GM12878 (cell line): ENCODE data around the gene CLDN9. TPM values are rescaled to one million over a fixed set of nuclear protein-coding genes. Genes with fewer than 3 reads are reported as not detected.

Source experiments
- ATAC-seq: fragments of 200-7000 bp; cut with Tn5 transposase; 3 replicates; pipeline ENCODE4 v1.9.1; 2020; ENCODE audit warnings: mild to moderate bottlenecking, moderate library complexity
- BruUV-seq: library from RNA; stranded (reverse); fragments of 400-500 nt; replicated peaks from 2 replicates; lab custom pipeline; 2021; lab: Mats Ljungman, UMichigan
- CTCF ChIA-PET: fragments of 300-600 bp; sonication (Branson Sonifier 250); formaldehyde crosslinking; extraction: SDS; loops from one replicate; lab custom pipeline; 2021; ENCODE audit warnings: inconsistent platforms; lab: Yijun Ruan, JAX
- POLR2A ChIA-PET: fragments of 350-600 bp; formaldehyde crosslinking; extraction: SDS; loops from one replicate; lab custom pipeline; 2021; ENCODE audit warnings: inconsistent platforms; lab: Charles Lee
- RAD21 ChIA-PET: fragments of 300-600 bp; sonication (Branson Sonifier 250); formaldehyde crosslinking; loops from one replicate; lab custom pipeline; 2023; ENCODE audit warnings: antibody characterized with exemption; ENCODE audit not compliant: unreplicated experiment; lab: Charles Lee
- SMC1A ChIA-PET: fragments of 300-600 bp; sonication (Branson Sonifier 250); formaldehyde crosslinking; loops from one replicate; lab custom pipeline; 2023; ENCODE audit not compliant: unreplicated experiment, uncharacterized antibody; lab: Charles Lee
- DNase-seq: peaks from one replicate; pipeline ENCODE4 v3.0.0-alpha.2; 2011; ENCODE audit warnings: low read depth, low spot score
- FAIRE-seq: peaks from 3 replicates; lab custom pipeline; 2011; peaks lifted over from hg19 to GRCh38; lab: Jason Lieb, UNC
- H2AFZ ChIP-seq: 2 replicates; pipeline ENCODE4 v1.6.0; 2011; ENCODE audit warnings: low read depth, low read length, control low read depth; ENCODE audit not compliant: control insufficient read depth
- H3K27ac ChIP-seq: 2 replicates; pipeline ENCODE4 v1.5.1; 2011; ENCODE audit warnings: control low read depth; ENCODE audit not compliant: control insufficient read depth, insufficient read depth
- H3K27me3 ChIP-seq, 2 experiments: replicated peaks in 1 of 2; 2 replicates each; pipeline versions ENCODE4 v1.6.0 to v1.6.1; 2011; ENCODE audit warnings: low read length in 1 of 2; ENCODE audit not compliant: control insufficient read depth in 2 of 2, insufficient read depth in 2 of 2
- H3K36me3 ChIP-seq, 2 experiments: 2 replicates each; pipeline ENCODE4 v1.5.1; 2011; ENCODE audit warnings: low read length in 1 of 2; ENCODE audit not compliant: control insufficient read depth in 2 of 2, insufficient read depth in 2 of 2
- H3K4me1 ChIP-seq: 2 replicates; pipeline ENCODE4 v1.6.1; 2011; ENCODE audit warnings: mild to moderate bottlenecking, low read length, moderate library complexity, mixed read lengths; ENCODE audit not compliant: control insufficient read depth, insufficient read depth
- H3K4me2 ChIP-seq: 2 replicates; pipeline ENCODE4 v1.6.0; 2011; ENCODE audit warnings: control low read depth; ENCODE audit not compliant: control insufficient read depth, insufficient read depth
- H3K4me3 ChIP-seq: fragments of 200-600 bp; sonication (generic); 2 replicates; pipeline ENCODE4 v1.5.1; 2016
- H3K79me2 ChIP-seq: 2 replicates; pipeline ENCODE4 v1.6.0; 2011; ENCODE audit warnings: low read length; ENCODE audit not compliant: control insufficient read depth, insufficient read depth
- H3K9ac ChIP-seq: 2 replicates; pipeline ENCODE4 v1.8.0; 2011; ENCODE audit warnings: low read length, control low read depth, mixed read lengths; ENCODE audit not compliant: control insufficient read depth, insufficient read depth
- H3K9me3 ChIP-seq: replicated peaks from 3 replicates; pipeline ENCODE4 v1.5.1; 2011; ENCODE audit warnings: mild to moderate bottlenecking, low read length; ENCODE audit not compliant: control insufficient read depth, insufficient read depth
- H4K20me1 ChIP-seq: 2 replicates; pipeline ENCODE4 v1.6.0; 2011; ENCODE audit not compliant: control insufficient read depth, insufficient read depth
- BCLAF1 ChIP-seq: fragments of 450-650 bp; IDR thresholded peaks from 2 replicates; pipeline ENCODE4 v1.6.1; 2017; ENCODE audit warnings: antibody characterized with exemption, mild to moderate bottlenecking, moderate library complexity
- EP300 ChIP-seq, 2 experiments: fragments of 150-350 bp in 1 of 2; IDR thresholded peaks; 2 replicates each; pipeline ENCODE4 v1.6.1; 2011 to 2012; ENCODE audit warnings: low read depth in 2 of 2, low read length in 2 of 2, borderline replicate concordance in 1 of 2, improper control_type of control experiment in 1 of 2, inconsistent platforms in 1 of 2; ENCODE audit not compliant: control insufficient read depth in 1 of 2
- NKRF ChIP-seq: fragments of 450-650 bp; conservative IDR thresholded peaks from 2 replicates; pipeline ENCODE4 v1.6.1; 2017; ENCODE audit warnings: mild to moderate bottlenecking, moderate library complexity
- NR2F1 ChIP-seq: fragments of 450-650 bp; conservative IDR thresholded peaks from 2 replicates; pipeline ENCODE4 v1.6.1; 2017; ENCODE audit warnings: mild to moderate bottlenecking
- PML ChIP-seq: IDR thresholded peaks from 2 replicates; pipeline ENCODE4 v1.6.1; 2012; ENCODE audit warnings: low read length, inconsistent platforms
- POLR2A ChIP-seq: IDR thresholded peaks from 2 replicates; pipeline ENCODE4 v1.6.1; 2011; ENCODE audit warnings: low read depth, mild to moderate bottlenecking, low read length
- SP1 ChIP-seq: IDR thresholded peaks from one replicate; pipeline ENCODE4 v1.6.1; 2011; ENCODE audit warnings: low read depth, low read length
- SRF ChIP-seq, 2 experiments: IDR thresholded peaks; 2 replicates each; pipeline ENCODE4 v1.6.1; 2011; ENCODE audit warnings: low read depth in 2 of 2, low read length in 2 of 2, mild to moderate bottlenecking in 1 of 2, moderate library complexity in 1 of 2
- TAF1 ChIP-seq: IDR thresholded peaks from 2 replicates; pipeline ENCODE4 v1.6.1; 2011; ENCODE audit warnings: mild to moderate bottlenecking, low read depth, low read length, borderline replicate concordance
- WGBS: methylation state at CpG from one replicate; pipeline ENCODE4 v1.1.6; 2016; ENCODE audit warnings: low lambda C conversion rate; ENCODE audit not compliant: insufficient replicate concordance, insufficient coverage; ENCODE audit errors: missing lambda C conversion rate; 5-methylcytosine and 5-hydroxymethylcytosine counted together
- in situ Hi-C: fragments of 300-500 bp; cut with MboI; formaldehyde crosslinking; loops from 9 replicates; pipeline ENCODE4 v1.14.3; 2018; ENCODE audit warnings: mixed read lengths
- intact Hi-C: fragments of 100-400 bp; cut with micrococcal nuclease; formaldehyde crosslinking; loops from one replicate; pipeline ENCODE4 v1.14.2; 2022; ENCODE audit not compliant: unreplicated experiment
- polyA plus RNA-seq, 11 experiments: library from polyadenylated mRNA; depleted of rRNA in 4 of 11; unstranded in 6 of 11; stranded (reverse) in 5 of 11; fragments of >200 nt; fragmentation: Nextera tagmentation in 4 of 11; fragmentation: Illumina TruSeq in 1 of 11; extraction: Ambion mirVana in 4 of 11; extraction: Trizol in 1 of 11; gene quantifications; 1 replicate in 1 of 11; 2 replicates in 10 of 11; pipeline versions ENCODE4 v1.2.1 to v1.2.3, GENCODE V29; 2011 to 2016; ENCODE audit warnings: inconsistent platforms in 2 of 11, missing spikeins in 2 of 11, low read depth in 1 of 11
- total RNA-seq, 4 experiments: library from RNA; depleted of rRNA in 3 of 4; stranded (reverse); fragments of >200 nt in 3 of 4; fragmentation: Illumina TruSeq in 1 of 4; extraction: Trizol in 1 of 4; gene quantifications; 2 replicates each; pipeline versions ENCODE4 v1.2.1 to v1.2.3, GENCODE V29; 2013 to 2021

CLDN9 gene
- total and polyA plus RNA-seq, 10 of the 15 experiments (the other 5 are each of a cell fraction or from before 2014, with no cell fraction given) = not detected

- H3K9ac ChIP-seq = no peak overlapping the region
- H3K4me3 ChIP-seq = no peak overlapping the region
- in situ Hi-C loops = no loop called here
- no peaks in the 10 kb centered on the region for H3K4me1 ChIP-seq
- H3K36me3 ChIP-seq = no peaks in the 10 kb centered on the region
- RAD21 ChIA-PET = no interaction called here
- H3K79me2 ChIP-seq = no peaks in the 10 kb centered on the region
- no peak for DNase-seq
- no peaks in the 10 kb centered on the region for H3K9me3 ChIP-seq
- TF ChIP-seq BCLAF1 = no peak
- no peak for TF ChIP-seq NR2F1
- TF ChIP-seq EP300 (IDR thresholded peaks at IDR 0.05; ENCODE audit: borderline replicate concordance in 1 of 2, control insufficient read depth in 1 of 2, low read depth in 2 of 2, low read length in 2 of 2) = no peak
- no peak for TF ChIP-seq PML
- 0 out of 4 replicates have a peak, but pooled peaks of 1 of the 2 experiments have one; percentile 31 for TF ChIP-seq SRF (IDR thresholded peaks at IDR 0.05; ENCODE audit: low read depth in 2 of 2, low read length in 2 of 2)
- TF ChIP-seq SP1 = no peak
- TF ChIP-seq POLR2A = no peak
- TF ChIP-seq NKRF = no peak
- no peak for TF ChIP-seq TAF1
- TF ChIP-seq, all 136 proteins: peak for 1
- no peaks in the 10 kb centered on the region for H4K20me1 ChIP-seq
- FAIRE-seq (no peak), ATAC-seq (no peak)
- no peak overlapping the region for H3K27ac ChIP-seq
- POLR2A ChIA-PET = interaction anchor here (0.6 kb wide), 1 partner anchor 40 kb away, joined by 4 read pairs; no protein-coding TSS in a partner anchor
- peaks cover 1 to 2% of the 10 kb centered on the region in 2 experiments; a peak in 1 of 4 replicates for H3K27me3 ChIP-seq
- CTCF ChIA-PET = interaction anchor here (1.0 kb wide), 1 partner anchor 59 kb away, joined by 3 read pairs; no protein-coding TSS in a partner anchor
- WGBS = 75% methylated on average over 9 of the region's 9 CpGs
- intact Hi-C loops = no loop called here
- no peak overlapping the region for H2AFZ ChIP-seq
- H3K4me2 ChIP-seq = no peak overlapping the region
- SMC1A ChIA-PET = interaction anchor here (0.7 kb wide), 1 partner anchor 54 kb away, joined by 3 read pairs; no protein-coding TSS in a partner anchor
- no TSS peak for BruUV-seq
Observed at GRCh38 chr16:2985462-2985861, 27.3 kb upstream of the CLDN9 start.
